GM12892 (cell line): Measurements from ENCODE around the gene POU6F2.

Source experiments
- POLR2A ChIP-seq: IDR thresholded peaks from 2 replicates; pipeline ENCODE4 v1.6.1; 2011; ENCODE audit warnings: low read depth, low read length, control low read depth
- TAF1 ChIP-seq: IDR thresholded peaks from 2 replicates; pipeline ENCODE4 v1.6.1; 2011; ENCODE audit warnings: low read depth, mild to moderate bottlenecking, control low read depth, low read length, borderline replicate concordance

DNA sequence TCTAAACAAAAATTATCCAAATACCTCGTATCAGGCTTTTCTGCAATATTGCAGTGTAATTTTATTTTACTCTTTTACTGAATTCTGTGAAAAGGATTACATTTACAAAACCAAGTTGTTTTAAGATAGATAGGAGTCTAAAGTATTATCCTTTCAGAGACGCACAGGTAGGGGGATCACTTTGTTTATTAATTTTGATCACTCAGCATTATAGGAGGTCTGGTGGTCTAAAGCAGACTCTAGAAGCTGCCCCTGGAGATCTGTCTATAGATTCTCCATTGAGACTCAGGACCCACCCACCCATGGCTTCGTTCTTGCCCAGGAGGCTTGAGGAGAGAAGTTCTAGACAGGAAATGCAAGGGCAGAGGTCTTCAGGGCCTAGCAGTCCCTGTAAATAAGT, 365.1 kb downstream of the POU6F2 start:
- TF ChIP-seq POLR2A (no peak), TAF1 (no peak)
